Adipocyte (in vitro differentiated cells): Measurements from ENCODE around the gene P2RY6.

Source experiments
- DNase-seq: peaks from one replicate; pipeline ENCODE4 v3.0.0-alpha.2; 2015; ENCODE audit warnings: low read depth
- H3K27me3 ChIP-seq: replicated peaks from 2 replicates; pipeline ENCODE4 v1.7.0; 2013; ENCODE audit warnings: mild to moderate bottlenecking, low read length, moderate library complexity; ENCODE audit not compliant: control insufficient read depth, insufficient read depth
- H3K36me3 ChIP-seq: 2 replicates; pipeline ENCODE4 v1.7.0; 2013; ENCODE audit warnings: low read length, mild to moderate bottlenecking, moderate library complexity; ENCODE audit not compliant: control insufficient read depth, insufficient read depth, severe bottlenecking
- H3K4me1 ChIP-seq: 2 replicates; pipeline ENCODE4 v1.7.0; 2013; ENCODE audit warnings: mild to moderate bottlenecking, low read length, moderate library complexity; ENCODE audit not compliant: control insufficient read depth, insufficient read depth
- H3K4me3 ChIP-seq: 2 replicates; pipeline ENCODE4 v1.7.0; 2013; ENCODE audit warnings: mild to moderate bottlenecking, low read length, moderate library complexity
- H3K9ac ChIP-seq: 2 replicates; pipeline ENCODE4 v1.7.0; 2013; ENCODE audit warnings: mild to moderate bottlenecking, low read length, moderate library complexity
- H3K9me3 ChIP-seq: 2 replicates; pipeline ENCODE4 v1.7.0; 2013; ENCODE audit warnings: mild to moderate bottlenecking, low read length, moderate library complexity; ENCODE audit not compliant: control insufficient read depth

P2RY6 gene

GRCh38 chr11:73271936-73272679 is at the start of gene P2RY6:
Gene P2RY6 (plus strand): TSS chr11:73272338. CDS start chr11:73296519, 24,181 bp downstream.
- Histone ChIP-seq H3K36me3 (no peaks in the 10 kb centered on the region), H3K4me1 (no peaks in the 10 kb centered on the region), H3K9me3 (no peaks in the 10 kb centered on the region), H3K27me3 (peaks cover 2% of the 10 kb centered on the region), H3K9ac (no peak within 1 kb of the TSS), H3K4me3 (no peak within 1 kb of the TSS)
- peak; percentile 41 for DNase-seq

DNA sequence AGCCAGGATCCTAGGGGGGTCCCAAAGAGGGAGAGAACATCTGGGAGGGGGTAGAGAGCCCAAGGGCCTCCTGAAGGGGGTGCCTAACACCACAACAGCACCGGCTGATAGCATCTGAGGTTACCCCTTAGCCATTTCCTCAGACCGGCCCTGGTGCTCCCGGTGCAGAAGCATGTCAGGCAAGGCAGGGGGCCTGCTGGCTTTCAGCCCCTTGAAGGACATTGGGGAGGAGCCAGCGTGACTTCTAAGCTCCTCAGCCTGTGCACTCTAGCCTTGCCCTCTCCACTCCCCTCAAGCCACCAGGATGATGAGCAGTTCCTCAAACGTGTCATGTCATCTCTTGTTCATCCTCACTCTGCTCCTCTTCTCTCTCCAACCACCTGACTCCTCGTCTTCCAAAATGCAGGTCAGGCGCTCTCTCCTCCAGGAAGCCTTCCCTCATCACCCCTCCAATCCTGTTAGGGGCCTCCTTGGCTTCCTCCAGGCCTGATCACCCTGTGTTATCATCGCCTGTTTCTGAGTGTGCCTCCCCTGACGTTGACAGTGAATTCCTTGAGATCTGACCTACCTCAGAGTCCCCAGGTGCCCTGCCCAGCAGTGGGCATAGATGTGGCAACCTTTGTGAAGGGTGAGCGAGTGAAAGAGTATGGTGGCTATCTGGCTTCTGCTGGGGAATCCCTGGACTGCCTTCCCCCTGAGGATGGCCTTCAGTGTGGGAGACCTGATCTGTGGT is 48.0 kb upstream of the P2RY6 start:
- no peaks in the 10 kb centered on the region for H3K9me3 ChIP-seq
- H3K4me3 ChIP-seq: no peak overlapping the region
- H3K4me1 ChIP-seq: no peaks in the 10 kb centered on the region
- no peak overlapping the region for H3K9ac ChIP-seq
- no peak for DNase-seq
- no peaks in the 10 kb centered on the region for H3K36me3 ChIP-seq
- H3K27me3 ChIP-seq: peaks cover 42% of the 10 kb centered on the region

DNA sequence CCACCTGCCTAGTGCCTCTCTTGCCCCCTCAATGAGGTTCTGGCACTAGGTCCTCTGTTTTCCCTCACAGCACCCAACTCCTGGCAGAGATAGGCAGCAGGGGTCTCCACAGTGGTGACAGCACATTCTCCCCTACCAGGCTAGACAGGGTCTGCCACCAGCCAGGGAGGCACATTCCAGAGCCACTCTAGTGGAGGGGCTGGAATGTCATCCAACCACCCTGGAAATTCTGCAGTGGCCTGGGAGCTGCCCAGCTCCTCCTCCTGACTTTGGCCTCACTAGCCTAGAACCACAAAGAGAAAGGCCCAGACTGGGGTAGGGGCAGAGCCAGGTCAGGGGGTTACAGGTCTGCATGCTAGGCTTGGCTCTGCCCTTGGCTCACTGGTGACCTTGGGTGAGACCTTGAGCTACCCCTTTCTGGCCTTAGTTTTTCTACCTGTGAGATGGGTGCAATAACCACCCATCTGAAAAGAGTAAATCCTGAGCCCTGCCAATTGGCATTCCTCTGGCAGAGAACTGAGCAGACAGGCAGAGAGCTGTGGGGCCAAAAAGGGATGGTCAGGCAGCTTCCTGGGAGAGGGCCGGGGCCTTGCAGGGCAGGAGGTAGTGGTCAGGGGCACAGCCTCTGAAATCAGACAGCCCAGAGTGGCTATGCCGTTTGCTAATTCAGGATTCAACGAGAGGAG is 47.0 kb upstream of the P2RY6 start:
- Histone ChIP-seq H3K27me3 (peaks cover 38% of the 10 kb centered on the region), H3K9ac (no peak overlapping the region), H3K9me3 (no peaks in the 10 kb centered on the region), H3K36me3 (no peaks in the 10 kb centered on the region), H3K4me3 (no peak overlapping the region), H3K4me1 (no peaks in the 10 kb centered on the region)
- DNase-seq: no peak

DNA sequence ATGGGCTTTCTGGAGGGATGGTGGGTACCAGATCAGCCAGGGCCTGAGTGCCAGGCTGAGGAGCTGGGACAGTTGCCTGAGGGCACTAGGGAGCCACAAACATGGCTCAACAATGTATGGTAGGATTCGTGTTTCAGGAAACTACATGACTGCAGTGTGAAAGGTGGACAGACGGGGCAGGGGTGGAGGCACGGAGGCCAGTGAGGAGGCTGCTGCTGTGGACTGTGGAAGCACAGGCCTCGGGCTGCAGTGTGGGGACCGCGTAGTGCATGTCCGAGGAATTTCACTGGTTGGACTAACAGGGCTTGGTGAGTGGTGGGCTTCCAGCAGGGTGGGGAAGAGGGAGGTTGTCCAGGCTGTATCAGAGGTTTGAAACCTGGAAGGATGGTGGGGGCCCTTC is 46.3 kb upstream of the P2RY6 start:
- no peak for DNase-seq
- H3K27me3 ChIP-seq: peaks cover 34% of the 10 kb centered on the region

DNA sequence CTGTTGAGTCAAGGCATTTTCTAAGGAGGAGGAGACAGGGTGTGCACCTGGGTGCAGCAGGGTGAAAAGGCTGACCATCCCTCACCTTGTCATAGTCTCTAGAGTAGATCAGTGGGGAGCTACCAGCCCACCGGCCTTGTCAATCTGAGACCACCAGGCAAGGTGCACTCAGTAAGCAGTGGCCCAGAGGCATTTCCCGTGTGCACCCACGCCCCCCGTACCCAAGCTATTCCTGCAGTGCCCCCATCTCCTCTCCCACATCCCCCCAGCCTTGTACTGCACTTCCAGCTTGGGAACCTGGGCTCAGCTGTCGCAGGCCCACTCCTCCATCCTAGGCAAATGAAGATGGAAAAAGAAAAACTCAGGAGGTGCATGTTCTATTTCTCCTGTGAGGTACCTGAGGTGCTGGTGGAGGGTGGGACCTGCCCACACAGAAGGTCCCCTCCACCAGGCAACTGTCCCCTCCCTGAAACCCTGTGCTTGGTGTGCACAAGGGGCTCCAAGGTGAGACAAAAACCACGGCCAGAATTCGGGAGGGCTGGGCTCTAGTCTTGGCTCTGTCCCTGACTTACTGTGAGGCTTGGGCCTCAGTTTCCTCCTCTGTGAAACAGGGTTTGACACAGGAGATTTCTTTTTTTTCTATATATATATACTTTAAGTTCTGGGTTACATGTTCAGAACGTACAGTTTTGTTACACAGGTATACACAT is 45.7 kb upstream of the P2RY6 start:
- Histone ChIP-seq H3K9me3 (no peaks in the 10 kb centered on the region), H3K4me1 (no peaks in the 10 kb centered on the region), H3K36me3 (no peaks in the 10 kb centered on the region), H3K27me3 (peaks cover 32% of the 10 kb centered on the region), H3K9ac (no peak overlapping the region), H3K4me3 (no peak overlapping the region)
- DNase-seq: no peak

More for the DNA sequence above, 46.3 kb upstream of the P2RY6 start:
- Histone ChIP-seq H3K4me3 (no peak overlapping the region), H3K9ac (no peak overlapping the region), H3K36me3 (no peaks in the 10 kb centered on the region), H3K4me1 (no peaks in the 10 kb centered on the region), H3K9me3 (no peaks in the 10 kb centered on the region)

- no peaks in the 10 kb centered on the region for H3K36me3 ChIP-seq
- H3K9me3 ChIP-seq: no peaks in the 10 kb centered on the region
- H3K27me3 ChIP-seq: peaks cover 28% of the 10 kb centered on the region
- DNase-seq: no peak
- H3K9ac ChIP-seq: no peak overlapping the region
- H3K4me1 ChIP-seq: no peaks in the 10 kb centered on the region
- H3K4me3 ChIP-seq: no peak overlapping the region
Measured at GRCh38 chr11:73227571-73228211, 44.4 kb upstream of the P2RY6 start.

- no peak overlapping the region for H3K9ac ChIP-seq
- no peaks in the 10 kb centered on the region for H3K36me3 ChIP-seq
- peaks cover 23% of the 10 kb centered on the region for H3K27me3 ChIP-seq
- no peaks in the 10 kb centered on the region for H3K9me3 ChIP-seq
- H3K4me1 ChIP-seq: no peaks in the 10 kb centered on the region
- DNase-seq: no peak
- H3K4me3 ChIP-seq: no peak overlapping the region
Measured at GRCh38 chr11:73228268-73229134, 43.6 kb upstream of the P2RY6 start.

GRCh38 chr11:73229321-73229895 is 42.7 kb upstream of the P2RY6 start:
- Histone ChIP-seq H3K4me1 (no peaks in the 10 kb centered on the region), H3K27me3 (peaks cover 17% of the 10 kb centered on the region), H3K36me3 (no peaks in the 10 kb centered on the region), H3K9me3 (no peaks in the 10 kb centered on the region), H3K4me3 (no peak overlapping the region), H3K9ac (no peak overlapping the region)
- DNase-seq: no peak

DNA sequence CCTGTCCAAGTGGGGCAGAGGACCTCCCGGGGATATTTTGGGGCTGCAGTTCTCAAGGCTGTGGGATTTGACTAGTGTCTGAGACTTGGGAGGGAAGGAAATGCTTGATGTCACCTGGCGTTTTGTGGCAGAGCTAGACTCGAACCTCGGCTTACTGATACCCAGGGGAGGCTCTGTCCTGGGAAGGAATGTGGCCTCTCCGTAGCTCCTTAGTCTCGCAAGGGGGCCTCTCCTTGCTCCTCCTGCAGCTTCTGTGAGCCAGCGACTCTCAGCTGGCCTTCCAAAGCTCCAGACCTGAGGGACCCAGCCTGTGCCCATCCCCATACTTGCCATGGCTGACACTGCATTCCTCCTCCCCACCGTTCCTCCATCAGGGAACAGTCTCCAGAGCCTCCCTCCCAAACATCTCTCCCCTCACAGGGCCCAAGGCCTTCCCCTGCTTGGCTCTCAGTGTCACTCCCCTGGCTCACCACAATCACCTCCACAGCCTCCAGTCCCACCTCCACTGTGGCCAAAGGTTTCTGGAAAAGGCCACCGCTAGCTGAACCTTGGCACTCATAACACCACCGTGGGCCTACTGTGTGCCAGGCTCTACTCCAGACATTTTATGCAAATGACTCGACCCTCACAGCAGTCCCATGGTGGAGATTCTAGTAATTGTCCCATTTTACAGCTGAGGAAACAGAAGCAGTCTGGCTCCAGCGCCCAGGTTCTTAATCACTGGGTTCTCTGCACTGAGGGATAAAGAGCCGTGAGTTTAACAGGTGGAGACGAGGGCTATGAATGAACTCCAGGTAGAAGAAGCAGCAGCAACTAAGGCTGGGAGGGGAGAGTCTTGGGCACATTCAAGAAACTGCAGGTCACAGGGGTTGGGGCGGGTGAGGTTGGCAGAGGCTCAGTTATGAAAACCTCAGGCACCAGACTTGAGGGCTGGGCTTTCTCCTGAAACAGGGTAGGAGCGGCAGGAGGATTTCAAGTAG is 42.0 kb upstream of the P2RY6 start:
- no peaks in the 10 kb centered on the region for H3K4me1 ChIP-seq
- no peak for DNase-seq

More for the DNA sequence above, 42.0 kb upstream of the P2RY6 start:
- Histone ChIP-seq H3K27me3 (peaks cover 14% of the 10 kb centered on the region), H3K4me3 (no peak overlapping the region), H3K9ac (no peak overlapping the region), H3K36me3 (no peaks in the 10 kb centered on the region), H3K9me3 (no peaks in the 10 kb centered on the region)
